Fibroblast of skin of abdomen (primary cell): ENCODE measurements around the gene NOC2L.
"Not testable (repeated sequence)": the region's sequence is repeated elsewhere in the genome, so short reads cannot be mapped to it uniquely, and the experiment has no call there.

Experiments
- DNase-seq: peaks from one replicate; pipeline ENCODE4 v3.0.0-alpha.2; 2013

NOC2L gene

DNA sequence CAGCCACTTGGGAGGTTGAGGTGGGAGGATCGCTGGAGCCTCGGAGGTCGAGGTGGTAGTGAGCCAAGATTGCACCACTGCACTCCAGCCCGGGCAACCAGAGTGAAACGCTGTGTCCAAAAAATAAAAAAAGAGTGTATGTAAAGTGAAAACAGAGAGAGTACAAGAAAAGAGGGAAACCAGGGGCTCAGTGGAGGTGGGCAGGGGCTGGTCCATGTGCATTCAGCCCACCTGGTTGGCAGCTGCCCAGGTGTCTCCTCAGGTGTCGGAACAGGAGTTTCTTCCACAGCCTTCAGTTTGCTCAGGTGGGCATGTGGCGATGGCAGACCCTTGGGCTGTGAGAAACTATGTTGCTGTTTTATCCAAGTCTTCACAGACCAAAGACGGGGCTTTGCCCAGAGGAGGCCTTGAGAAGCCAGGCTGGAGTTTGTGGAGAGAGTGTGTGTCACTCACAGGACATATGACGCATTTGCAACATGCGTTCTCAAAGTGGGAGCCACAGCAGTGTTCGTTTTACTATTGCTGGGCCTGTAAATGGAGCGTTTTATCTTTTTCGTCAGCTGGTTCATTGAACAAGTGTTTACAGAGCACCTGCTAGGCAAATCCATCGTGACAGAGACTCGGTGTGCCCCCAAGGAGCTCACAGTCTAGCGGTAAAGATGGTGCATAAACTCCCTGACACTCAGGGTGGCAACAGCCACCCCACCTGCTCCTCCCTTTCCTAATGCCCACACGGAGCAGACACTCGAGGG is 57.8 kb downstream of the NOC2L start:
- no peak for DNase-seq

DNA sequence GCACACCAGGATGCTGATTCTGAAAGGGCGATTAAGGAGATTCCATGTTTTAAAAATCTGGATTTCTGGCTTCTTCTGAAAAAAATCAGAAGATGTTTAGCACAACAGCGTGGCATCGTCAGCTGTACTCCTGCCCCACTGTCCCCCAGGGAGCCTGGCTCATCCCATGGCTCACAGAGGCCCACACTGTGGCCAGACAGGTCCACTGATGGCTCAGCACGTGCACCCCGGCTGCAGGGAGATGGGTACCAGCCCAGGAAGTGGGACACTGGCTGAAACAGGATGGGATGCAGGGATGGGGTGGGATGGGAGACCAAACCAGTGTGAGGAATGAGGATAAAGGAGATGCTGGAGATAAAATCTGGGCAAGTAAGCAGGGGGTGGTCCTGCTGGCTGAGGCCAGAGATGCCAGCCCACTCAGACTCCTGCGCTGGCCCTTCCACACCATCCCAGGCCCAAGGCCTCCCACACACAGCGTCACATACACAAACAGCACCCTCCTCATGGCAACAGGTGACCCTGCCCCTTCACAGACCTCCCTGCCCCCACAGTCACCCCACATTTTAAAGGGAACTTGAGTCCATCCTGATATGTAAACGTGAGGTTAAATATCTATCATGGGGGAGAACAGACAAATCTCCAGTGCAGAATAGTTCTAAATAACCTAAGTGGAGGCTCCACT is 59.3 kb downstream of the NOC2L start:
- no peak for DNase-seq

DNA sequence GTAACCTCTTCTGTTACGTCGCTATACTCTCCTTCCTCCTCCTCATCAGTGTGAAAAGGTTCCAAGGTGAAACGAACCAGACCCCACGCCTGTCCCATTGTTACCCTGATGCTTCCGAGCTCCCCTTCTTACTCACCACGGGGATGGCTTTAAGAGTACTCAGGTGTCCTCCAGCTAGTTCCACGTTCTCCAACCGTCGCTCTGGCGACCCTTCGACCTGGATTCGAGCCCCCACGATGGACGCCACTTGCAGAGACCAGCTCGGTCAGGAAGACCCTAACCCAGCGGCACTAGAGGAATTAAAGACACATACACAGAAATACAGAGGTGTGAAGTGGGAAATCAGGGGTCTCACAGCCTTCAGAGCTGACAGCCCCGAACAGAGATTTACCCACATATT is 61.1 kb downstream of the NOC2L start:
- not testable (repeated sequence) for DNase-seq

GRCh38 chr1:897226-897625 is 61.8 kb downstream of the NOC2L start:
- DNase-seq, result no peak
